A172 (cell line): ENCODE results near the gene MLST8. TPM values are rescaled to one million over a fixed set of nuclear protein-coding genes. Genes with fewer than 3 reads are reported as not detected.
A peak's percentile ranks its signal among the peaks of the same experiment; 100 is the strongest.

Experiments
- DNase-seq: peaks from one replicate; pipeline ENCODE4 v3.0.0-alpha.2; 2015; ENCODE audit warnings: low spot score
- total RNA-seq: library from RNA; depleted of rRNA; stranded (reverse); fragments of >200 nt; shearing (Covaris generic); gene quantifications from 2 replicates; pipeline ENCODE4 v1.2.3, GENCODE V29; 2014; rRNA removed

The MLST8 gene
- 43.2 and 64.5 TPM in 2 replicates for total RNA-seq

GRCh38 chr16:2205104-2205966 is at the start of gene MLST8:
TSS of gene MLST8 (plus strand) at chr16:2205454. CDS start at chr16:2206086, 632 bp downstream.
- peak; percentile 75 for DNase-seq

DNA sequence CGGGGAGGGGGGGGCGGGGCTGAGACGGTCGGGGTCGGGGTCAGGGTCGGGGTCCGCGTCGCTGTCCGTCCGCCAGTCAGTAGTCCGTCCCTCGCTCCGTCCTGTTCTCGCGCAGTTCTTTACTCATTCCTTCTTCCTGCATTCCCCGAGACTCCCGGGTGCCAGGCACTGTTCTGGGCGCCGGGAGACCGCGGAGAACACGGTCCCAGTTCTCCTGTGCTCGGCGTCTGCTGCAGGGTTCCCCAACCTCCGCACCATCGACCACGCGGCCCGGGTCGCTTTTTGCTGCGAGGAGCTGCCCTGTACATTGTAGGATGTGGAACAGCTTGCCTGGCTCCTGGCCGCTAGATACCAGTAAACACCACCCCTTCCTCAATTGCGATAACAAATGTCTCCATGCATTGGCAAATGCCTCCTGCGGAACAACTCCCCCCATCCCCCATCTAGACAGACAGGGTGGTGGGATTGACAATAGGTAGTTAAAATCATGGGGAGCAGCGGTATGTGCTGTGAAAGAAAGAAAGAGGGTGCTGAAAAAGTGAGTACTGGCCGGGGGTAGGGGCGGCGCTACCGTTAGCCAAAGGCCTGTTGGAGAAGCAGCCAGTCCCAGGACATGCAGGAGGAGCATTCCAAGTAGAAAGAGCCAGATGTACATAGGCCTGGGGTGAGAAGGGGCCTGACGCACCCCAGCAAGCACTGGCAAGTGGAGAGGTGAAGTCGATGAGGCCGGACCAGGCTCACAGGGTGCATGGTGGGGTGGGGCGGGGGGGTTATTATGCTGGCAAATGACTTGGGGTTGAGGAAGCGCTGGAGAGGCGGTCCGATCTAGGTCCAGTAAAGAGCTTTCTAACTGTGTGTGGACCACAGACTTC is 49.0 kb upstream of the MLST8 start:
- DNase-seq, result no peak

- no peak for DNase-seq
These were observed 48.4 kb upstream of the MLST8 start for GRCh38 chr16:2156849-2157224.

DNA sequence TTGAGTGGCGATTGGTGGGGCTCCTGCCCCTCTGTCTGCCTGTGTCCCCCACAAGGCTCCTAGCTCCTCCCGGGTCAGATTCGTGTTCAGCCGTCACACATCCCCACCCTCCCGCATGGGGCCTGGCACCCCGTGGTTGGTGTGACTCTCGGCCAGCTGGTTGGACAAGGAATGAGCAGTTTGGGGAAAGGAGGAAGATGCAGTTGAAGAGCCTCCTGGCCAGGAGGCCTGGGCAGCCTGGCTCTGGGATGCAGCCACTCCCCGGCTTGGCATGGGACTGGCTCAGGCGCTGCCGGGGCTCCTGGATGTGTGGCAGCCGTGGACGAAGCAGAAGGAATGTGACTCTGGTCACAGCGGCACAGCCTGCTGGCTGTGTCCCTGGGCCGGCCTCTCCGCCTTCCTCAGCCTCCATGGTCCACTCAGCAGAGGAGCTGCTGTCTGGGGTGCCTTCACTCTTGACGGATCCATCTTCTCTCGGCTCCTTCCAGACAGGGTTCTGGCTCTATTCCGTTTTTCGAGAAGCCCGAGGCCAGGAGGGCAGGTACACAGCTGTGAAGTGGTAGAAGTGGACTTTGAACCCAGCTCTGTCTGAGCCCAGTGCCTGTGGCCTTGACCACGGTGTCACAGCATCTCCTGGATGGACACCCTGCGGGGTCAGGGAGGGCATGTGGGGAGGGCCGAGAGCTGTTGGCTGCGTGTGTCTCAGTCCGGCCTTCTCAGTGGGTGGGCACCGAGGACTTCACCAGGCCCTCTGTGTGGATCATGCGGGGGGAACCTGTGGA is 47.6 kb upstream of the MLST8 start:
- no peak for DNase-seq

DNA sequence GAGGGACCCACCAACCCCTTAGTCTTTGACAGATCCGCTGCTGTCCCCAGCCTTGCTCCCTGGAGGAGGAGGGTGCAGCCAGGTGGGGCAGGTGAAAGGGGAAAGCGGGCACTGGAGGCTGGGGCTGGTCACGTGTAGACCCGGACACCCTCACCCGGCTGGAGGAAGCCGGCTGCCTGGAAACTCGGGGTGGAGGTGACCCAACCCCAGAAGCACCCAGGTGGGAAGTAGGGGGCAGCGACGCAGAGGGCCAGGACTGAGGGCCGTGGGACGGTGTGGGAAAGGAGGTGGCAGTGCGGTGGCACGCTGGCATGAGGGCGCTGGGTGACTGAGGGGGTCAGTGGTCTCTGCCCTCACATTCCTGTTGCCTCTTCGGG is 47.0 kb upstream of the MLST8 start:
- DNase-seq, result no peak

DNA sequence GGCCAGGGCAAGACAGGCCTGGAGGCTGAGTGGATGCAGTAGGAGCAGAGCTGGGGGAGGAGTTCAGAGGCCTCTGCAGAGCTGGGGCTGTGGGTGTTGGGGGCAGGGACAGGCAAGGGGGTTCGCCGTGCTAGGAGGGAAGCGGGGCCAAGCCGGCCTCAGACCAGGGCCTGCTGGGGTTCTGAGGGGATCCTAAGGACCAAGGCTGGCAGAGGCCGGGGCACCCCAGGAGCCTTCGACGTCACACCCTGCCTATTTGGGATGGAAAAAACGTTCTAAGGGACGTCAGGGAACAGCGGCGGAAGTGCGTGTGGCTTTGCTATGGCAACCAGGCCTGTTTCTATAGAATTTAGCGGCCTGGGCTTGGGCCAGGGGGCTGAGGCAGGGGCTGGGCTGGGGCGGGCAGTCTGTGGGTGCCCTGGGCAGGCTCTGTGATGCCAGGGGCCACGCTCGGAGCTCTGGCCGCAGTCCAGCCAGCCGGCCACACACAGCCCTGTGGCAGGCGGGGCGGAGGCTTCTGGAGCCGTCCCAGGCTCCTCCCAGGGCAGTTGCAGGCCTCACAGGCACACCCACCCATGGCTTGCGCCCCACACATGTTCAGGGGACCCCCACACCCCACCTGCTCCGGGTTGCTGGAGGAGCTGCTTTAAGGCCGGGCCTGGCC is 45.9 kb upstream of the MLST8 start:
- peak; percentile 70 for DNase-seq

DNA sequence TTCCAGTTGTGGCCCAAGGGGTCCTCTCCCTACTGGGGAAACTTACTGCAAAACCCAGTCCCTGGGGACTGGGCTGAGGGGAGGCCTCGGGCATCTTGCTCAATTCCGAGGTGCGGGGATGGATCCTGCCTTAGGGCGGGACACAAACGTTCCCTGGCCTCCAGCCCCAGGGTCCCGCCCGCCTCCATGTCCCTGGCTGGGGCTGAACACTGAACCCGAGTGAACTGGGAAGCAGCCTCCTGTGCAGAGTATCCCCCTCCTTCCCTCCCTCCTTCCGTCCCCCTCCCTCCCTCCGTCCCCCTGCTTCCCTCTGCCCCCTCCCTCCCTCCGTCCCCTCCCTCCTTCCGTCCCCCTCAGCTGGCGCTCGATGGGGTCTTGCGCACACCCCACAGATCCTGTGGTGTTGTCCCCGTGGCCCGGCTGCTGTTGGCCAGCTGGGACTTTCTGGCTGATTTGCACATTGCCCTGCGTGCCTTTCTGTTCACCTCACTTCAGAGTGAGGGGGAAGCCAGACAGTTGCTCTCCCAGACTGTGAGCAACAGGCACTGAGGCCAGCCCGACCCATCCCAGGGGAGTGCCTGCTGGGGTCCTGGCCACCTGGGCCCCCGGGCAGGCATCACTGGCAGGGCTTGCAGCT is 44.2 kb upstream of the MLST8 start:
- no peak for DNase-seq

DNA sequence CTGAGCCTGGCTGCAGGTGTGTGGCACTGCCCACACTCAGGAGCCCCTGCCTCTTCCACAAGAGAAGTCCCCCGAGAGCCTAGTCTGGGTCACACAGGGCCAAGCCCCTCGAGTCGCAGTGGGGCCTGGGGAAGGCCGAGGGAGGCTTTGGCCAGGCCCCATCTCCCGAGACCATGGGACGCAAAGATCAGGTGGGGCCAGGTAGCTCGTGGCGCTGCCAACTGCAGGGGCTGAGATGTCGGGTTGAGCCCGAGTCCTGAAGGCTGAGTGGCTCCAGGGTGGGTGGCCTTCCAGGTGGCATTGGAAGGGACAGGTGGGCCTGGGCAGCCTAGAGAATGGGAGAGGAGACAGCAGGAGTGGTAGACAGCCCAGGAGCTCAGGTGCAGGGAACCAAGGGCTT is 43.3 kb upstream of the MLST8 start:
- no peak for DNase-seq

GRCh38 chr16:2162676-2163118 is 42.6 kb upstream of the MLST8 start:
- DNase-seq, result peak; percentile 77

DNA sequence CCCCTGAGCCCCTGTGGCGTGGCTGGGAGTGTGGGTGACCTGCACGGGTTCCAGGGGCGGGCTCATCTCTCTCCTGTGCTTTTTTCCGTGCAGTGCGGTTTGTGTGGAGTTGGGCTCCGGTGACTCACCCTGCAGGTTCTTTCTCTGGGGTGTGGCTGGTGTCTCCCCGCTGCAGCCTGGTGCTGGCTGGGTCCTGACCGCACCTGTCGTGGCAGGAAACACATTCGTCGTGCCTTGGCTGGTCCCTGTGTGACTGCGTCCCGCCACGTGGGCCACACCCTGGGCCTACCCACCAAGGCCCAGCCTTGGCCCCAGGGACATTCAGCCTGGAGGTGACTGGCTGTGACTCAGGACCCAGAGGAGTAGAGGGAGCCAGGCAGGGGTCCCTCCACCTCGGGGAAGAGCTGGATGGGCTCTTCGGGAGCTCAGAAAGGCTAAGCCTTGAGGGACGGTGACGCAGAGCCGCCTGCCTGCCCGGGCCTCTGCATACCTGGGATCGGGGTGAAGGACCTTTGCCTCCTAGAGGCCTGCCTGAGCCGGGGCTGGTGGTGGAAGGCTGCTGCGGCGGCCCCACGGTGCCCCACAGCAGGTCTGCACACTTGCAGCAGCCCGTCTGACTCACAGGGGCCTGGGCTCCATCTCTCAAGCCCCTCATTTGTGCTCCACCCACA is 41.9 kb upstream of the MLST8 start:
- DNase-seq, result peak; percentile 90

- no peak for DNase-seq
These were observed 39.4 kb upstream of the MLST8 start for GRCh38 chr16:2165861-2166260.

DNA sequence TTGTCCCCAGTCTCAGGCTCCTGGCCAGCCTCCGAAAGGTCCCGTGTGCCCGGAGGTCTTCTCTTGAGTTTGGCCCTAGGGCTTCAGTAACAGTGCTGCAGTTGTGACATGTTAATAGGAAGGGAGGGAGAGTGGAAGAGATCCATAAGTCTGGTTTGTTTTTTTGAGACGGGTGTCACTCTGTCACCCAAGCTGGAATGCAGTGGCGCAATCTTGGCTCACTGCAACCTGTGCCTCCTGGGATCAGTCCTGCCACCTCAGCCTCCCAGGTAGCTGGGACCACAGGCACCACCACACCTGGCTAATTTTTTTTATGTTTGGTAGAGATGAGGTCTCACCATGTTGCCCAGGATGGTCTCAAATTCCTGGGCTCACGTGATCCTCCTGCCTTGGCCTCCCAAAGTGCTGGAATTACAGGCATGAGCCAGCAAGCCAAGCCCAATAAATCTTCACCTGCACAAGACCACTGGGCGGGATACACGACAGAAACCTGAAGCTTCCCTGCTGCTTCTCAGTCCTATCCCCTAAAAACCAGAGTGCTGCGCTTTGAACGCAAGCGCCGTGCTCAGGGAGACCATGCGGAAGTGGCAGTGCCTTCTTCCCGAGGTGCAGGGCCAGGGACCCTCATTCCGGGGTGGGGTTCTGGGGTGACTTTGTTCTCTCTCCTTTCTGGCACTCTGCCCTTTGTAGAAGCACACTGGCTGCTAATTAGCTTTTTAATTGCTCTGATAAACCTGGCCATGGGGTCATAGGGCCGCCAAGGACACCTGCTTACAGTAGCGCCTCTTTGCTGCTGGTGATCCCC is 38.8 kb upstream of the MLST8 start:
- no peak for DNase-seq

GRCh38 chr16:2167068-2167638 is 38.1 kb upstream of the MLST8 start:
- no peak for DNase-seq

DNA sequence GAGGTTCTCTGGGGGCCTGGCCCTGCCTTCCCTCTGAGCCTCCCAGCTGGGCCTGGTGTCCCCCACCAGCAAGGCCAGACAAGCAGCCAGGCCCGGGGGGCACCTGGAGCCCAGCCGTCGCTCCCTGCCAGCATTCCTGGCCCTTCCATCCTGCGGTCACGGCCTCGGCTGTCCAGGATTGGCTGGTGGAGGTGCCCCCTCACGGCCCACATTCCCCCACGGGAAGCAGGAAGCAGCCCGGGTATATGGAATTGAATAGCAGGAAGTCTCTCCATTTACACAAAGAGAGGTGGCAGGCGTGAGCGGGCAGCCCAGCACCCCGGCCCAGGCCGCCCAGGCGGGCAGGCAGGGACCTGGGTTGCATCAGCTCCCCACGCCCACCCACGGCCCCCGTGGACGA is 35.2 kb upstream of the MLST8 start:
- no peak for DNase-seq

GRCh38 chr16:2170587-2171435 is 34.4 kb upstream of the MLST8 start:
- DNase-seq, result no peak

GRCh38 chr16:2171601-2172178 is 33.6 kb upstream of the MLST8 start:
- no peak for DNase-seq

GRCh38 chr16:2172688-2173335 is 32.4 kb upstream of the MLST8 start:
- DNase-seq, result no peak
